CD4-positive, alpha-beta memory T cell (primary cell): ENCODE results near the gene ILDR2. TPM values are rescaled to one million over a fixed set of nuclear protein-coding genes. Genes with fewer than 3 reads are reported as not detected.
A peak's percentile ranks its signal among the peaks of the same experiment; 100 is the strongest.

Source experiments
- CTCF ChIA-PET: fragments of 350-600 bp; sonication (Branson Sonifier 250); formaldehyde crosslinking; loops from one replicate; lab custom pipeline; 2021; ENCODE audit warnings: inconsistent platforms; ENCODE audit not compliant: partially characterized antibody; lab: Charles Lee
- POLR2A ChIA-PET: fragments of 350-600 bp; sonication (Branson Sonifier 250); formaldehyde crosslinking; loops from one replicate; lab custom pipeline; 2021; ENCODE audit not compliant: partially characterized antibody; lab: Charles Lee
- DNase-seq, 5 donors: peaks; one replicate each; pipeline versions ENCODE4 v3.0.0 to v3.0.0-alpha.2; 2020 to 2022; ENCODE audit warnings: mixed read lengths in 1 of 5
- H3K27ac ChIP-seq: one replicate; pipeline ENCODE4 v1.7.0; 2013; ENCODE audit warnings: low read depth, low read length
- H3K27me3 ChIP-seq: 2 replicates; pipeline ENCODE4 v1.7.0; 2013; ENCODE audit warnings: mild to moderate bottlenecking, low read length, moderate library complexity; ENCODE audit not compliant: insufficient read depth
- H3K36me3 ChIP-seq: 2 replicates; pipeline ENCODE4 v1.7.0; 2013; ENCODE audit warnings: mild to moderate bottlenecking, low read length, moderate library complexity; ENCODE audit not compliant: insufficient read depth
- H3K4me1 ChIP-seq: 2 replicates; pipeline ENCODE4 v1.7.0; 2013; ENCODE audit warnings: mild to moderate bottlenecking, low read length, moderate library complexity; ENCODE audit not compliant: insufficient read depth
- H3K4me3 ChIP-seq, 2 donors: one replicate each; pipeline ENCODE4 v1.7.0; 2013; ENCODE audit warnings: low read length in 2 of 2, mild to moderate bottlenecking in 1 of 2
- H3K9me3 ChIP-seq, 2 donors: one replicate each; pipeline ENCODE4 v1.7.0; 2013; ENCODE audit warnings: low read length in 2 of 2, control low read depth in 1 of 2; ENCODE audit not compliant: control insufficient read depth in 1 of 2
- H3K27ac Mint-ChIP-seq, 7 donors: one replicate each; pipeline ENCODE4 v1.8.0; 2020 to 2021; ENCODE audit warnings: mixed read lengths in 7 of 7, mild to moderate bottlenecking in 6 of 7, inconsistent platforms in 3 of 7, moderate library complexity in 3 of 7
- H3K27me3 Mint-ChIP-seq, 2 donors: one replicate each; pipeline ENCODE4 v1.8.0; 2020 to 2021; ENCODE audit warnings: mixed read lengths in 2 of 2
- H3K36me3 Mint-ChIP-seq, 2 donors: one replicate each; pipeline ENCODE4 v1.8.0; 2020 to 2021; ENCODE audit warnings: mixed read lengths in 2 of 2, inconsistent platforms in 1 of 2, mild to moderate bottlenecking in 1 of 2
- H3K4me1 Mint-ChIP-seq, 4 donors: one replicate each; pipeline ENCODE4 v1.8.0; 2020 to 2021; ENCODE audit warnings: mixed read lengths in 4 of 4, mild to moderate bottlenecking in 1 of 4
- H3K4me3 Mint-ChIP-seq, 8 donors: one replicate each; pipeline ENCODE4 v1.8.0; 2020 to 2021; ENCODE audit warnings: mixed read lengths in 8 of 8, mild to moderate bottlenecking in 7 of 8, moderate library complexity in 6 of 8, inconsistent platforms in 3 of 8
- H3K9me3 Mint-ChIP-seq, 8 donors: one replicate each; pipeline ENCODE4 v1.8.0; 2020 to 2021; ENCODE audit warnings: mixed read lengths in 8 of 8, mild to moderate bottlenecking in 5 of 8, inconsistent platforms in 3 of 8, moderate library complexity in 1 of 8
- intact Hi-C: fragments of 100-400 bp; cut with micrococcal nuclease; formaldehyde crosslinking; loops from one replicate; pipeline ENCODE4 v1.15.1; 2023
- polyA plus RNA-seq, 2 donors: library from polyadenylated mRNA; unstranded; fragments of 300-500 nt; fragmentation: Illumina TruSeq; gene quantifications; one replicate each; pipeline ENCODE4 v1.2.3, GENCODE V29; 2021
- total RNA-seq, 2 experiments: library from RNA; stranded (reverse); gene quantifications; one replicate each; pipeline ENCODE4 v1.2.3, GENCODE V29; 2021

Gene ILDR2
- total and polyA plus RNA-seq, 4 experiments from 2014 or later, result 0.21 to 0.52 (median 0.25) TPM; not detected in 1

- intact Hi-C loops, result loop anchor here (1.0 to 5.0 kb wide), 3 partner anchors 37 to 1061 kb away; partner anchors contain the start of genes DCAF6, MPC2, POGK and POU2F1
- peaks cover 0 to 1% of the 10 kb centered on the region in 2 donors for H3K27me3 Mint-ChIP-seq
- Histone ChIP-seq H3K27me3 (no peaks in the 10 kb centered on the region), H3K4me1 (peaks cover 32% of the 10 kb centered on the region), H3K4me3 (peak within 1 kb of the TSS; percentile 52 to 88), H3K36me3 (no peaks in the 10 kb centered on the region), H3K9me3 (no peaks in the 10 kb centered on the region), H3K27ac (peak within 1 kb of the TSS; percentile 69)
- H3K4me1 Mint-ChIP-seq, result peaks cover 32 to 56% (median 45%) of the 10 kb centered on the region in 4 donors
- peaks cover 0 to 4% (median 0%) of the 10 kb centered on the region in 8 donors for H3K9me3 Mint-ChIP-seq
- peak within 1 kb of the TSS; percentile 95 to 100 (median 99) for H3K4me3 Mint-ChIP-seq
- H3K27ac Mint-ChIP-seq, result peak within 1 kb of the TSS; percentile 92 to 99 (median 99)
- ChIA-PET CTCF (interaction anchor here (0.8 to 2.9 kb wide), 7 partner anchors 12 to 185 kb away, joined by 3 to 14 read pairs (median 4); no protein-coding TSS in a partner anchor), POLR2A (interaction anchor here (0.8 to 2.3 kb wide), 17 partner anchors 10 to 1060 kb away, joined by 3 to 54 read pairs (median 5); partner anchors contain the start of genes DCAF6, GPA33, ILDR2 and MPC2)
- DNase-seq, result peak; percentile 96 to 99 (median 97)
- peaks cover 0 to 7% of the 10 kb centered on the region in 2 donors for H3K36me3 Mint-ChIP-seq
Measured at GRCh38 chr1:166875734-166876539, 99.4 kb downstream of the ILDR2 start, which contains the start of gene TADA1. TSS of gene TADA1 (minus strand) at chr1:166876264. CDS start at chr1:166876233, 31 bp downstream.

GRCh38 chr1:166875302-166875733, 100.0 kb downstream of the ILDR2 start:
- H3K27ac Mint-ChIP-seq, result peak overlapping the region; percentile 32 to 92 (median 84)
- peaks cover 0 to 7% of the 10 kb centered on the region in 2 donors for H3K36me3 Mint-ChIP-seq
- Histone ChIP-seq H3K4me1 (peaks cover 32% of the 10 kb centered on the region), H3K36me3 (no peaks in the 10 kb centered on the region), H3K4me3 (peak overlapping the region; percentile 52 to 88), H3K27me3 (no peaks in the 10 kb centered on the region), H3K27ac (peak overlapping the region; percentile 69), H3K9me3 (no peaks in the 10 kb centered on the region)
- ChIA-PET CTCF (interaction anchor here (0.8 to 2.9 kb wide), 6 partner anchors 11 to 186 kb away, joined by 3 to 14 read pairs (median 4); no protein-coding TSS in a partner anchor), POLR2A (interaction anchor here (1.1 to 2.3 kb wide), 10 partner anchors 9 to 1061 kb away, joined by 3 to 54 read pairs (median 5); partner anchors contain the start of genes DCAF6, GPA33, MPC2 and POGK)
- intact Hi-C loops, result loop anchor here (5.0 kb wide), 1 partner anchor 1062 kb away; the partner anchor contains the start of genes DCAF6 and MPC2
- peaks cover 0 to 4% (median 0%) of the 10 kb centered on the region in 8 donors for H3K9me3 Mint-ChIP-seq
- peaks cover 32 to 62% (median 49%) of the 10 kb centered on the region in 4 donors for H3K4me1 Mint-ChIP-seq
- no peak for DNase-seq
- peak overlapping the region; percentile 80 to 99 (median 88) for H3K4me3 Mint-ChIP-seq
- peaks cover 0 to 1% of the 10 kb centered on the region in 2 donors for H3K27me3 Mint-ChIP-seq

GRCh38 chr1:166874464-166874863, 100.9 kb downstream of the ILDR2 start:
- Histone ChIP-seq H3K9me3 (no peaks in the 10 kb centered on the region), H3K36me3 (no peaks in the 10 kb centered on the region), H3K27me3 (no peaks in the 10 kb centered on the region), H3K4me3 (no peak overlapping the region), H3K4me1 (peaks cover 32% of the 10 kb centered on the region), H3K27ac (no peak overlapping the region)
- no peak overlapping the region for H3K27ac Mint-ChIP-seq
- peak overlapping the region in 6 of 8 donors; percentile 9 to 59 (median 32) for H3K4me3 Mint-ChIP-seq
- no peak for DNase-seq
- H3K27me3 Mint-ChIP-seq, result peaks cover 0 to 1% of the 10 kb centered on the region in 2 donors
- CTCF ChIA-PET, result no interaction called here
- H3K36me3 Mint-ChIP-seq, result peaks cover 0 to 9% of the 10 kb centered on the region in 2 donors
- POLR2A ChIA-PET, result no interaction called here
- intact Hi-C loops, result no loop called here
- peaks cover 0 to 4% (median 0%) of the 10 kb centered on the region in 8 donors for H3K9me3 Mint-ChIP-seq
- H3K4me1 Mint-ChIP-seq, result peaks cover 32 to 70% (median 56%) of the 10 kb centered on the region in 4 donors

- no peaks in the 10 kb centered on the region for H3K9me3 ChIP-seq
- H3K27ac ChIP-seq, result no peak overlapping the region
- no peaks in the 10 kb centered on the region for H3K27me3 ChIP-seq
- peaks cover 9% of the 10 kb centered on the region for H3K36me3 ChIP-seq
- no peaks in the 10 kb centered on the region for H3K9me3 Mint-ChIP-seq
- intact Hi-C loops, result no loop called here
- ChIA-PET POLR2A (no interaction called here), CTCF (interaction anchor here (1.1 to 1.7 kb wide), 2 partner anchors 28 to 30 kb away, joined by 3 to 4 read pairs; no protein-coding TSS in a partner anchor)
- peaks cover 16 to 27% of the 10 kb centered on the region in 2 donors for H3K36me3 Mint-ChIP-seq
- H3K4me3 ChIP-seq, result no peak overlapping the region
- H3K4me1 ChIP-seq, result peaks cover 26% of the 10 kb centered on the region
- no peak for DNase-seq
- H3K27me3 Mint-ChIP-seq, result no peaks in the 10 kb centered on the region
- peak overlapping the region in 2 of 7 donors; percentile 27 to 68 for H3K27ac Mint-ChIP-seq
- no peak overlapping the region for H3K4me3 Mint-ChIP-seq
- peaks cover 27 to 69% (median 53%) of the 10 kb centered on the region in 4 donors for H3K4me1 Mint-ChIP-seq
Measured at GRCh38 chr1:166870584-166870983, 104.8 kb downstream of the ILDR2 start.

- peaks cover 9% of the 10 kb centered on the region for H3K36me3 ChIP-seq
- POLR2A ChIA-PET, result no interaction called here
- H3K9me3 ChIP-seq, result no peaks in the 10 kb centered on the region
- no peak for DNase-seq
- Mint-ChIP-seq H3K9me3 (no peaks in the 10 kb centered on the region), H3K4me1 (peaks cover 19 to 59% (median 44%) of the 10 kb centered on the region in 4 donors), H3K27me3 (no peaks in the 10 kb centered on the region), H3K27ac (peak overlapping the region in 5 of 7 donors; percentile 7 to 65 (median 31)), H3K4me3 (no peak overlapping the region), H3K36me3 (peaks cover 21 to 35% of the 10 kb centered on the region in 2 donors)
- H3K4me3 ChIP-seq, result no peak overlapping the region
- H3K27ac ChIP-seq, result no peak overlapping the region
- no peaks in the 10 kb centered on the region for H3K27me3 ChIP-seq
- CTCF ChIA-PET, result interaction anchor here (0.7 to 1.0 kb wide), 2 partner anchors 22 to 190 kb away, joined by 3 read pairs; no protein-coding TSS in a partner anchor
- peaks cover 17% of the 10 kb centered on the region for H3K4me1 ChIP-seq
- intact Hi-C loops, result no loop called here
Measured at GRCh38 chr1:166869318-166870099, 105.8 kb downstream of the ILDR2 start.

- Mint-ChIP-seq H3K27me3 (no peaks in the 10 kb centered on the region), H3K4me3 (no peak overlapping the region), H3K4me1 (peaks cover 22 to 53% (median 40%) of the 10 kb centered on the region in 4 donors), H3K36me3 (peaks cover 22 to 42% of the 10 kb centered on the region in 2 donors), H3K27ac (peak overlapping the region in 3 of 7 donors; percentile 23 to 38 (median 25)), H3K9me3 (no peaks in the 10 kb centered on the region)
- H3K27me3 ChIP-seq, result no peaks in the 10 kb centered on the region
- H3K27ac ChIP-seq, result peak overlapping the region; percentile 7
- peaks cover 9% of the 10 kb centered on the region for H3K36me3 ChIP-seq
- CTCF ChIA-PET, result interaction anchor here (1.0 kb wide), 1 partner anchor 191 kb away, joined by 3 read pairs; no protein-coding TSS in a partner anchor
- POLR2A ChIA-PET, result interaction anchor here (0.9 kb wide), 1 partner anchor 29 kb away, joined by 3 read pairs; the partner anchor contains the start of gene POGK
- peaks cover 15% of the 10 kb centered on the region for H3K4me1 ChIP-seq
- no peak overlapping the region for H3K4me3 ChIP-seq
- intact Hi-C loops, result no loop called here
- DNase-seq, result no peak
- no peaks in the 10 kb centered on the region for H3K9me3 ChIP-seq
Measured at GRCh38 chr1:166868639-166869038, 106.7 kb downstream of the ILDR2 start.
